Psoas muscle (tissue), 8 donors: ENCODE measurements around the gene CADM1. TPM values are rescaled to one million over a fixed set of nuclear protein-coding genes. Genes with fewer than 3 reads are reported as not detected.

ENCODE experiments used
- ATAC-seq, 4 donors: fragments of 200-7000 bp; cut with Tn5 transposase; one replicate each; pipeline ENCODE4 v1.9.1; 2020; ENCODE audit warnings: moderate library complexity in 3 of 4, mild to moderate bottlenecking in 2 of 4
- DNase-seq, 2 donors: peaks; one replicate each; pipeline ENCODE4 v3.0.0-alpha.2; 2020
- H3K27ac ChIP-seq: fragments of 200-600 bp; one replicate; pipeline ENCODE4 v1.8.0; 2022
- H3K27me3 ChIP-seq, 3 donors: fragments of 200-600 bp in 1 of 3; one replicate each; pipeline versions ENCODE4 v1.6.1 to v1.8.0; 2013 to 2022; ENCODE audit warnings: low read length in 2 of 3, mild to moderate bottlenecking in 2 of 3, moderate library complexity in 1 of 3; ENCODE audit not compliant: insufficient read depth in 3 of 3
- H3K36me3 ChIP-seq, 2 donors: fragments of 200-600 bp in 1 of 2; one replicate each; pipeline versions ENCODE4 v1.6.1 to v1.8.0; 2013 to 2022; ENCODE audit warnings: low read depth in 1 of 2, mild to moderate bottlenecking in 1 of 2, moderate library complexity in 1 of 2; ENCODE audit not compliant: insufficient read depth in 1 of 2
- H3K4me1 ChIP-seq: fragments of 200-600 bp; one replicate; pipeline ENCODE4 v1.8.0; 2022
- H3K4me3 ChIP-seq: fragments of 200-600 bp; one replicate; pipeline ENCODE4 v1.8.0; 2022; ENCODE audit warnings: mild to moderate bottlenecking
- H3K9me3 ChIP-seq: fragments of 200-600 bp; one replicate; pipeline ENCODE4 v1.8.0; 2022
- WGBS, 3 donors: extraction: QIAGEN DNeasy Blood & Tissue Kit; methylation state at CpG; one replicate each; pipeline versions ENCODE4 v1.1.6 to v1.1.7; 2013; 5-methylcytosine and 5-hydroxymethylcytosine counted together
- intact Hi-C, 2 donors: fragments of 100-400 bp; cut with DNase I; formaldehyde crosslinking; loops; one replicate each; pipeline versions ENCODE4 v1.11.0 to v1.14.2; 2022
- polyA plus RNA-seq, 3 donors: library from polyadenylated mRNA; stranded (reverse); fragments of 200-250 nt; gene quantifications; one replicate each; pipeline ENCODE4 v1.2.3, GENCODE V29; 2013
- total RNA-seq, 4 donors: library from RNA; stranded (reverse); fragmentation: NEBNext Ultra II Directional in 2 of 4; extraction: Animal tissue kit (Norgen Biotek cat#: 25700) in 2 of 4; gene quantifications; one replicate each; pipeline versions ENCODE4 v1.2.1 to v1.2.4, GENCODE V29; 2021 to 2023
- TF ChIP-seq, protein P1 (sequence below): fragments of 200-600 bp; IDR thresholded peaks from one replicate; pipeline ENCODE4 v1.8.0; 2022; ENCODE audit warnings: antibody characterized with exemption
- donor health status: healthy with polysubstance abuse.
- donor health status: DM: no; HTN: no; CAD: no; lungs with moderate emphysema.
- donor health status: Bipolar disorder and iron deficiency.
- donor health status: healthy.
- donor health status: DM: yes; HTN: yes; CAD: no.
- donor health status: DM: no; HTN: no; CAD: no.
- donor health status: DM: no; HTN: no; CAD: no.
- donor health status: DM: yes; HTN: yes; CAD: no.

CADM1 gene
- total and polyA plus RNA-seq, 7 donors, result 3.1 to 12.4 (median 9.5) TPM

DNA sequence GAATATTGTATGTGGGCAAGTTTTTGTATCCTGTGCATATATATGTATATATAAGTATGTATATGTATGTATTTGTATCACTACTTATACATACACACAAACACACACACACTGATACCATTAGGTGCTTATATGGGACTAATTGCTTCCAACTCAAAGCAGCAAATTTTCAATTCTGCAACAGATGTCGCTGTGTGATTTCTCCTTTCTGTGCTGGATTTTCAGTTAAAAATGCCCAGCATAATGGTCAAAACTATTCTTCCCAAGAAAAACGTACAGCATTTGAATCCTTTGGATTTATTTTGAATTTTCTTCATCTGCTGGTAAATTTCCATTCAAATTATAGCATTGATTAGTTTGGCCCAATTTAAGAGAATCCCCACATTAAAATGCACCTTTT, 4.3 kb downstream of the CADM1 start:
- Histone ChIP-seq H3K27me3 (no peaks in the 10 kb centered on the region), H3K4me3 (no peak overlapping the region), H3K36me3 (no peaks in the 10 kb centered on the region), H3K9me3 (no peaks in the 10 kb centered on the region), H3K27ac (no peak overlapping the region), H3K4me1 (peaks cover 6% of the 10 kb centered on the region)
- TF ChIP-seq, protein P1, sequence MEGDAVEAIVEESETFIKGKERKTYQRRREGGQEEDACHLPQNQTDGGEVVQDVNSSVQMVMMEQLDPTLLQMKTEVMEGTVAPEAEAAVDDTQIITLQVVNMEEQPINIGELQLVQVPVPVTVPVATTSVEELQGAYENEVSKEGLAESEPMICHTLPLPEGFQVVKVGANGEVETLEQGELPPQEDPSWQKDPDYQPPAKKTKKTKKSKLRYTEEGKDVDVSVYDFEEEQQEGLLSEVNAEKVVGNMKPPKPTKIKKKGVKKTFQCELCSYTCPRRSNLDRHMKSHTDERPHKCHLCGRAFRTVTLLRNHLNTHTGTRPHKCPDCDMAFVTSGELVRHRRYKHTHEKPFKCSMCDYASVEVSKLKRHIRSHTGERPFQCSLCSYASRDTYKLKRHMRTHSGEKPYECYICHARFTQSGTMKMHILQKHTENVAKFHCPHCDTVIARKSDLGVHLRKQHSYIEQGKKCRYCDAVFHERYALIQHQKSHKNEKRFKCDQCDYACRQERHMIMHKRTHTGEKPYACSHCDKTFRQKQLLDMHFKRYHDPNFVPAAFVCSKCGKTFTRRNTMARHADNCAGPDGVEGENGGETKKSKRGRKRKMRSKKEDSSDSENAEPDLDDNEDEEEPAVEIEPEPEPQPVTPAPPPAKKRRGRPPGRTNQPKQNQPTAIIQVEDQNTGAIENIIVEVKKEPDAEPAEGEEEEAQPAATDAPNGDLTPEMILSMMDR, result no peak
- DNase-seq, result no peak
- 87 to 92% (median 89%) methylated on average over 2 of the region's 2 CpGs for WGBS, 3 donors
- intact Hi-C loops, result loop anchor here in 1 of 2 donors (5.0 kb wide), 1 partner anchor 168 kb away; no protein-coding TSS in a partner anchor
- no peak for ATAC-seq

DNA sequence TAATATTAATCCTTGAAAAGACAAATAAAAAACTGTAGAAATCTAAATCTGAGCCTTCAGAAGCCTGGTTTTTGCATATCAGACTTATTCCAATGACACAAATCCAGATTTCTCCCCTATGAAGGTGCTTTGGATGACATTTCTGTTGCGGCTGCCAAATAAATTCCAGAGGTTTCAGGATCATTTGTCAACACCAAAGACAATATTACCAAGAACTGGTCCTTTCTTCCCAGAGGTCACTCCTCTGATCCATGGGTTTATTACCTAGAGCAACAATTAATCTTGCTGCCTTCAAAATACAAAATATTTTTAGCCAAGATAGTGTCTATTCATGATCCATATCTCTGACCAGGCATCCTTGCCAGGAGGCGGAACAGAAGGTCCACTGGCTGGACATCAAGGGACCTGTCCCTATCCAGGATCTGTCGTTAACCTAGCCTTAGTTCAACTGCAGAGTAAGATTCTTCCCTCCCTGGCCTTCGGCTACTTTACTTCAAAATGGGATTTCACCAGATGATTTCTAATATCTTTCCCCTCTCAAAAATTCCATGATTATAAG, 4.9 kb downstream of the CADM1 start:
- Histone ChIP-seq H3K36me3 (no peaks in the 10 kb centered on the region), H3K27ac (no peak overlapping the region), H3K27me3 (no peaks in the 10 kb centered on the region), H3K4me3 (no peak overlapping the region), H3K4me1 (peaks cover 6% of the 10 kb centered on the region), H3K9me3 (no peaks in the 10 kb centered on the region)
- TF ChIP-seq, protein P1, result no peak
- intact Hi-C loops, result no loop called here
- no peak for DNase-seq
- no peak for ATAC-seq
- WGBS, 3 donors, result 40 to 65% (median 48%) methylated on average over 4 of the region's 4 CpGs

DNA sequence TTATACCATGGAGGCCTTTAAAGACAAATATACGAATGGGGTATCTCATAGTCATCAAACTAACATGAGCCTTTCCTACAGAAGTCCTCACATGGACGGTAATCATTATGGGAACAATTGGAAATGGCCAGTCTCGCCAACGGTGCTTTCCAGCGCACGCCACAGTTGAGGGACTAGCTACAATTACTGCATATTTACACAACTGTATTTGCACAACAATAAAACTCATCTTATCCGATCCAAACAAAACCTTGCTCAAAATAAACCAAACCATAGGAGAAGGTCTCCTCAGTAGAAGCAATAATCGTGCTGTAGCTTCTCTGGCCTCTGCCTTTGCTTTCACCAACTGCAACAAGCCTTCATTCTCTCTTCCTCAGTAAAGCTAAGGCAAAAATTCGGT, 5.9 kb downstream of the CADM1 start:
- Histone ChIP-seq H3K27ac (no peak overlapping the region), H3K36me3 (no peaks in the 10 kb centered on the region), H3K4me1 (peaks cover 6% of the 10 kb centered on the region), H3K27me3 (no peaks in the 10 kb centered on the region), H3K4me3 (no peak overlapping the region), H3K9me3 (no peaks in the 10 kb centered on the region)
- 87 to 96% (median 90%) methylated on average over 9 of the region's 9 CpGs for WGBS, 3 donors
- TF ChIP-seq, protein P1, result no peak
- DNase-seq (no peak), ATAC-seq (no peak)
- intact Hi-C loops, result no loop called here

DNA sequence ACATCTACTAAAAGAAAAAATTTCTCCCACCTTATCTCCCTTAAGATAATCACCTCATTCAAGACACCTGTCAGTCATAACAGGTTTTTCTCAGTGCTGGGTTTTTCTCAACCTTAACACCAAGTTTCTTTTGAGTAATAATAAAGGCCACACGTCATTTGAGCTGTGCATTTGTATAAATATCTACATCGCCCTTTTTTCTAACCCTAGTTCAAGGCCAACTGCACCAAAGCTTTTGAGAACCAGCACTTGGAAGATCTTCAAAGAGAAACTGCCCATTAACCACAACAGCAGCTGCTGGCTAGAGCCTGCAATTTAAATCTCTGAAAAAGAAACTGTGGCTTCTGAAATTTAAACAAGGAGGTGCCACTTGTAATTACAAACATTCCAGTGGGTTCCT, 6.9 kb downstream of the CADM1 start:
- Histone ChIP-seq H3K27ac (no peak overlapping the region), H3K4me1 (no peaks in the 10 kb centered on the region), H3K36me3 (no peaks in the 10 kb centered on the region), H3K27me3 (no peaks in the 10 kb centered on the region), H3K4me3 (no peak overlapping the region), H3K9me3 (no peaks in the 10 kb centered on the region)
- WGBS, 3 donors, result 32 to 56% (median 46%) methylated on average over 2 of the region's 2 CpGs
- ATAC-seq (no peak), DNase-seq (no peak)
- TF ChIP-seq, protein P1, result no peak
- intact Hi-C loops, result no loop called here

DNA sequence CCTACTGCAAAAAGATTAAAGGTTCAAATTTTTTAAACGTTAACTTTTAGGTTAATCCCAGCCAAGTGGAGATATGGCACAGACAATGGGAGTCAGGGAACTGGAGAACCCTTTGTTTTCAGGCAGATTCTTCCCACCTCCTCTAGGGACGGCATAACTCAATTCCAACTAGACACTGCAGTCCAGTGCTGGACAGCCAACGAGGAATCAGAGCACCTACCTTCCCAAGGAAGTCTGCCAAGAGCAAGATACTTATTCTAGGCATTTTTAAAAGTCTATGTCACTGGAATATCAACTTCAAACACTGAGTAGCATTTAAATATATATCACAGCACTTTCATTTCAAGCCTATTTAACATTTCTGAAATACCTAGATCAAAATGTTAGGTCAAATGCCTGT, 7.3 kb downstream of the CADM1 start:
- 46 to 54% (median 50%) methylated on average over 3 of the region's 3 CpGs for WGBS, 3 donors
- DNase-seq (no peak), ATAC-seq (no peak)
- Histone ChIP-seq H3K36me3 (no peaks in the 10 kb centered on the region), H3K4me3 (no peak overlapping the region), H3K9me3 (no peaks in the 10 kb centered on the region), H3K4me1 (no peaks in the 10 kb centered on the region), H3K27ac (no peak overlapping the region), H3K27me3 (no peaks in the 10 kb centered on the region)
- TF ChIP-seq, protein P1, result no peak
- intact Hi-C loops, result no loop called here
